ENCODE measurements around the gene CCDC34. TPM values are rescaled to one million over a fixed set of nuclear protein-coding genes. Genes with fewer than 3 reads are reported as not detected.

Gene CCDC34
- total RNA-seq, 6 donors from 2014 or later: 1.00 to 6.4 (median 1.6) TPM; not detected in 1

DNA sequence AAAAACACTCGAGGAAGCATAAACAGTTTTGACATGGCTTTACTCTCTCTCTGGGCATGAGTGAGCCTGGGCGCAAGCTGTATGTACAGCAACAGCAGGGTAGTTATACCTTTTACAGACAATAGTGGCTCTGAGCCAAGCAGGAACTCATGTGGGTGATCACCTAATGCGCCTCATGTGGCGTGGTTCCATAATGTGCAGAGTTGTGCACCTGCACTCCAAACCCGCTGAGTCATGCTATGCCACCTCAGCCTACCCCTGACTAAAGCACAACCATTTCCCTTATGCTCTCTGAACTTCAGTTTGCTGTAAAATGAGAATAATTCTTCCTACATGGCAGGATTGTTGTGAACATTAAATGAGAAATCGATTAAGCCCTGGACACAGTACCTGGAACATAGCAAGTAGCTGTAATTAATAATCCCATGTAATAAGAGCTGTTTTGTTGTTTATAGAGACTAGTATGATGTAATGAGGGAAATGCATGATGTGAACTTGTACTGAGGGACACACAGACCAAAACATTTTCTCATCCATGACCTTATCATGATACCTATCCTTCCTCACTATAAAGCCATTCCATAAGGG is 71.6 kb downstream of the CCDC34 start:
- 88 to 92% methylated on average over 6 of the region's 6 CpGs for WGBS, 2 donors
- H3K9me3 ChIP-seq: peaks cover 0 to 9% (median 6%) of the 10 kb centered on the region in 4 donors
- TF ChIP-seq EP300 (IDR thresholded peaks at IDR 0.05) (no peak), POLR2AphosphoS5 (IDR thresholded peaks at IDR 0.05) (no peak), POLR2A (IDR thresholded peaks at IDR 0.05) (no peak)
- TF ChIP-seq, protein P1, sequence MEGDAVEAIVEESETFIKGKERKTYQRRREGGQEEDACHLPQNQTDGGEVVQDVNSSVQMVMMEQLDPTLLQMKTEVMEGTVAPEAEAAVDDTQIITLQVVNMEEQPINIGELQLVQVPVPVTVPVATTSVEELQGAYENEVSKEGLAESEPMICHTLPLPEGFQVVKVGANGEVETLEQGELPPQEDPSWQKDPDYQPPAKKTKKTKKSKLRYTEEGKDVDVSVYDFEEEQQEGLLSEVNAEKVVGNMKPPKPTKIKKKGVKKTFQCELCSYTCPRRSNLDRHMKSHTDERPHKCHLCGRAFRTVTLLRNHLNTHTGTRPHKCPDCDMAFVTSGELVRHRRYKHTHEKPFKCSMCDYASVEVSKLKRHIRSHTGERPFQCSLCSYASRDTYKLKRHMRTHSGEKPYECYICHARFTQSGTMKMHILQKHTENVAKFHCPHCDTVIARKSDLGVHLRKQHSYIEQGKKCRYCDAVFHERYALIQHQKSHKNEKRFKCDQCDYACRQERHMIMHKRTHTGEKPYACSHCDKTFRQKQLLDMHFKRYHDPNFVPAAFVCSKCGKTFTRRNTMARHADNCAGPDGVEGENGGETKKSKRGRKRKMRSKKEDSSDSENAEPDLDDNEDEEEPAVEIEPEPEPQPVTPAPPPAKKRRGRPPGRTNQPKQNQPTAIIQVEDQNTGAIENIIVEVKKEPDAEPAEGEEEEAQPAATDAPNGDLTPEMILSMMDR (IDR thresholded peaks at IDR 0.05): no peak
- H3K27ac ChIP-seq: no peak overlapping the region
- no peak for ATAC-seq (ENCODE audit: low FRiP score in 2 of 2)
- H3K36me3 ChIP-seq: no peaks in the 10 kb centered on the region
- no peak for DNase-seq
- no peaks in the 10 kb centered on the region for H3K27me3 ChIP-seq
- no peak overlapping the region for H3K4me3 ChIP-seq
- H3K4me1 ChIP-seq: no peaks in the 10 kb centered on the region

DNA sequence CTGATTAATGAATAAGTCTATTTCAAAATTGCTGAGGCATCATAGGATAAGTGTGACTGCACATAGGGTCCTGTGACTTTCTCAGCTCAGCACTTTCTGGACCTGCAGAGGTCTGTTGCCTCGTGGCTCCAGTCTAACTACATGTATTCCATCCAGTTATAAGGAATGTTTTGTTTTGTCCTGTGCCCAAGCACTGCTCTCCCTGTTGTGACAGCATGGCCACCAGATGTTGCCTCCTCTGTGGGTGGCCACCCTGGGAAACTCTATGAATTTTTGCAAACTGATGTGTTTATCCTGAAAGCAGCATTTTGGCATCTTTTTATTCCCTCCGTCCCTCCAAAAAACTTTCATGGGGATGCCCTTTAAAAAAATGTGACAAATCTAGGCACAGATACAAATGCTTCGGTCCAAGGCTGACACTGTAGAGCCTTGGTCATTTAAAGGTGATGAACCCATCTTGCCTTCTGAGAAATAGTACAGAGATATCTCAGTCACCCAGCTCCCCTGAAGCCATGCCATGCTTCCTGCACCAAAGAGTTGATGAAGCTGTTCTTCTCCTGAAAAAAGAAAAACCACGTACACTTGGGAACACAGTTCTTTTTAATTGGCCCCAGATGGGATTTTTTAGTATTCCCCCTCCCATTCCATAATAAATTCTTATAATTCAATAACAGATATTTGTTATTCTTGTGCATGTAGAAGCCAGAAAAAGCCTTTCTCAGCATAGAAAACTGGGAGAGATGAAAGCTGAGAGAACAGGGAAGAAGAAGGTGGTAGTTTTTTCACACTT is 72.6 kb downstream of the CCDC34 start:
- 67 to 69% methylated on average over 4 of the region's 4 CpGs for WGBS, 2 donors
- no peak for ATAC-seq (ENCODE audit: low FRiP score in 2 of 2)

More for the DNA sequence above, 72.6 kb downstream of the CCDC34 start:
- Histone ChIP-seq H3K9me3 (peaks cover 0 to 9% (median 6%) of the 10 kb centered on the region in 4 donors), H3K27ac (no peak overlapping the region), H3K27me3 (no peaks in the 10 kb centered on the region), H3K36me3 (no peaks in the 10 kb centered on the region), H3K4me1 (no peaks in the 10 kb centered on the region), H3K4me3 (no peak overlapping the region)
- no peak for DNase-seq
- no peak for TF ChIP-seq EP300 (IDR thresholded peaks at IDR 0.05)
- no peak for TF ChIP-seq POLR2AphosphoS5 (IDR thresholded peaks at IDR 0.05)
- TF ChIP-seq POLR2A (IDR thresholded peaks at IDR 0.05): no peak
- TF ChIP-seq, protein P1 (IDR thresholded peaks at IDR 0.05): no peak

Other genes starting within 250 kb of the CCDC34 start
- gene LGR4, start 109.6 kb upstream of the CCDC34 start, total RNA-seq: 10 to 100 TPM in 1 of 6 donors, 1 to 10 TPM in 5; 3.1 to 20.2 (median 6.0) TPM
- gene LIN7C, start 143.6 kb upstream of the CCDC34 start, total RNA-seq: 10 to 100 TPM; 13.0 to 52.9 (median 26.2) TPM

All from upper lobe of left lung (tissue), 6 donors.